HG03039 (cell line): ENCODE data around the gene NONO.
"Not testable (repeated sequence)": the region's sequence is repeated elsewhere in the genome, so short reads cannot be mapped to it uniquely, and the experiment has no call there.

Experiments
- ATAC-seq: cut with Tn5 transposase; IDR thresholded peaks from one replicate; pipeline ENCODE4 v1.9.1; 2021; ENCODE audit warnings: mild to moderate bottlenecking, moderate library complexity; ENCODE audit not compliant: unreplicated experiment

NONO gene, protein sequence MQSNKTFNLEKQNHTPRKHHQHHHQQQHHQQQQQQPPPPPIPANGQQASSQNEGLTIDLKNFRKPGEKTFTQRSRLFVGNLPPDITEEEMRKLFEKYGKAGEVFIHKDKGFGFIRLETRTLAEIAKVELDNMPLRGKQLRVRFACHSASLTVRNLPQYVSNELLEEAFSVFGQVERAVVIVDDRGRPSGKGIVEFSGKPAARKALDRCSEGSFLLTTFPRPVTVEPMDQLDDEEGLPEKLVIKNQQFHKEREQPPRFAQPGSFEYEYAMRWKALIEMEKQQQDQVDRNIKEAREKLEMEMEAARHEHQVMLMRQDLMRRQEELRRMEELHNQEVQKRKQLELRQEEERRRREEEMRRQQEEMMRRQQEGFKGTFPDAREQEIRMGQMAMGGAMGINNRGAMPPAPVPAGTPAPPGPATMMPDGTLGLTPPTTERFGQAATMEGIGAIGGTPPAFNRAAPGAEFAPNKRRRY

DNA sequence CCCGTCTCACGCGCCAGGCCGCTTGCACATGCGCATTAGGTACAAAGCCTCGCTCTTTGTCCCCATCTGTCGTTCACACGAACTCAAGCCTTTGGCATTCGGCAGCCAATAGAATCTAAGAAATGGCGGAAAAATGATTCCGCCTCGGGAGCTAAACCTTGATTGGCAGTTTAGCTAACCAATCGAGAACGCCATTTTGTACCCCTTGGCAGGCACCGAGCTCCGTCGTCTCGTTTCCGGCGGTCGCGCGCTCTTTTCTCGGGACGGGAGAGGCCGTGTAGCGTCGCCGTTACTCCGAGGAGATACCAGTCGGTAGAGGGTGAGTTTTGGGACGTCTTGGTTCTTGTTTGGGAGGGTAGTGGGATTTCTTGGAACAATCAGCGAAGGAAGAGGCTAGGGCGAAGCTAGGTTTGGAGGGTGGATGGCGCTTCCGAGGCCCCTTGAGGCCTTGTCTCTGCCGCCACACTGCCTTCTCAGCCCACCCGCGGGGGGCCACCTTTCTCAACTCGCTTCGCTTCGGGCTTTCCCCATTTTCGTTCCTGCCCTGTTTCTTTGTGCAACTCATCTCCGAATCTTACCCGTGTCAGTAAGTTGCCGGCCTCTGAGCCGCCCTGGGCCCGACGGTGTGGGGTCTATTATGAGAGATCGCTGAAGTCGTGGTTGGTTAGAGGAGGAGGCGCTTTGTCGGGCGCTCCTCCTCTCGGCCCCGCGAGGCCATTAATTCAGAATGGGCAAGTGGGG is at the start of gene NONO:
TSS of gene NONO (plus strand) at position 233 of the 741 bp plus-strand sequence. CDS start 7,003 bp downstream, outside the sequence.
- peak; percentile 75 for ATAC-seq

DNA sequence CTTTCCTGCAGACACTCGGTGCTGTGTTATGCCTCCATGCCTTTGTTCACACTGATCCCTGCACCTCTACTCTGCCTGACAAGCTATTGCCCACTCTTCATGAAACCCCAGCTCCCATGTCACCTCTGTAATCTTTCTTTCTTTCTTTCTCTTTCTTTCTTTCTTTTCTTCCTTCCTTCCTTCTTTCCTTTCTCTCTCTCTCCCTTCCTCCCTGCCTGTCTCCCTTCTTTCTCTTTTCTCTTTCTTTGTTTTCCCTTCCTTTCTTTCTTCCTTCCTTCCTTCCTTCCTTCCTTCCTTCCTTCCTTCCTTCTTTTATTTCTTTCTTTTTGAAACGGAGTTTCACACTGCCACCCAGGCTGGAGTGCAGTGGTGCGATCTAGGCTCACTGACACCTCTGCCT is 48.0 kb upstream of the NONO start:
- no peak for ATAC-seq

DNA sequence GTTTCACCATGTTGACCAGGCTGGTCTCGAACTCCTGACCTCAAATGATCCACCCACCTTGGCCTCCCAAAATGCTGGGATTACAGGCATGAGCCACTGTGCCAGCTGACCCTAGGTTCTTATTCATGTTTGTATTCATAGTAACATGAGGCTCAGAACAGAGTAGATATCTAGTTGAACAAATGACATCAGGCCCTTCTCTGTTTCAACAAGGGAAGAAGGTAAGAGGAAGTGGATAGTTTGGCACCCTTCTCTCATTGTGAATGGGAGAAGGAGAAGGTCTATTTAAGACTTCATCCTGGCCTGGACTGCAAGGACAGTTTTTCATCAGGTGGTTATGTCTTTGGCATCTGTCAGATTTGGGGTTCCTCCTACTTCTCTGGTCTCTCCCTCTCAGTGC is 46.6 kb upstream of the NONO start:
- no peak for ATAC-seq

DNA sequence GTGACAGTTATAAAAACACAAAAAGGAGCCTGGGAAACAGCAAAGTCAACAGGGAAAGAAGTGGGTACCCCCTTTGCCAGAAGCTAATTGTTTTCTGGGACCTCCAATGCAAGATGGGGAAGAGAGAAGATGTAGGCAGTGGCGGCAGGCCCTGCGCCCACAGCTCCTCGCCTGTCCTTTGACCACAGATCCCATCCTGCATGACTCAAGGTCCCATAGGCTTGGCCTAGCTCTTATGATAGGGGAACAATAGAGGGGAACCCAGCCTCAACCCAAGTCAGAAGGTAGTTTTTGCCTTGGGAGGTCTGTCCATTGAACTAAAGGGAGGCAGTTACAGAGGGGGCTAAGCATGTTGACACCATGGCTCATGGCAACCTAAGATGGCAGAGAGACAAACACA is 43.7 kb upstream of the NONO start:
- no peak for ATAC-seq

DNA sequence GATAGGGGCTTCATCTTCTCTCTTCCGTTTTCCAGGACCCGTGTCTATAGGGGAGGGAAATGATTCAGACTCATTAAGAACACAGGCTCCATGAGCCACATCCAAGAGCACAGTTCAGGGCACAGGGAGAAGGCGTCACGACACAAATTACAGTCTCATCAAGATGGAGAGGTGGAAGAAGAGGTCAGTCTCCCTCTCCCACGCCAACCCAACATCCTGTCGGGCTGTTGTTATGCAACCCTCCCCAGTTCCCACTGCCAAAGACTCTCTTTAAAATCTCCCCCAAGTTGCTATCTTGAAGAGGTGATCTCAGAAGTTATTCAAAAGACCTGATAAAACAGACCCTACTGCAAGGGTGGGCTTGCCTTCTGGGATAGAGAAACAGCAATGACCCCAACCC is 42.1 kb upstream of the NONO start:
- no peak for ATAC-seq

DNA sequence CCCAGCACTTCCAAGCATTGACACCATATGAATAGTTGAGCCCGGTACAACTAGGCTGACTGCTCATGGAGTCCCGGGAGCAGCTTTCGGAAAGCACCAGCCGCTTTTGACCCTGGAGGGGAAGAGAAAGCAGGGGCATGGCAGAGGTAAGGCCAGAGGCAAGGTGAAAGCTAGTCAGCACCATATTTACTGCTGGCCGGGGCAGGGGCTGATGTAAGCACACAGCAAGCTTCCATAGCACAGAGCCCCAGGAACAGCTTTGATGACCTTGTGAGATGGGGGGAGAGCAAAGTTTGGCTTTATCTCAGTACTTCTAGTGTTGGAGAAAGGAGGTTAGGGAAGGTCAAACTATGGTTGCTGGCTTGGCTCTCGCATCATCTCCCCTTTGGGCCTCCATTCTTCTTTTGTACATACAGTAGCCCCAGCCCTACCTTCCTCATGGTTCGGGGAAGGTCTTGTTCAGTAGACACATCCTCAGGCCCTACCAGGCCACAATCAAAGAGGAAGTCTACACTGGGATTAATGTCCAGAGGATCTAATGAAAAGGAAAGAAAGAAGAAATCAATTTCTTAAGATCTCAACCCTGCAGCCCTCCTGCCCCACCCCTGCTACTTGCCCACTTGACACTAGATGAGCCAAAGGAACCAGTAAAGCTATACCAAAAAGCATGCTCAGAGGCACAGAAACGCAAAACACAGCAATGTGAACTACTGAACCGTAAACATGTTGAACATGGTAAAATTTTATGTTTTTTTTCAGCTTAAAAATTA is 38.9 kb upstream of the NONO start:
- no peak for ATAC-seq

DNA sequence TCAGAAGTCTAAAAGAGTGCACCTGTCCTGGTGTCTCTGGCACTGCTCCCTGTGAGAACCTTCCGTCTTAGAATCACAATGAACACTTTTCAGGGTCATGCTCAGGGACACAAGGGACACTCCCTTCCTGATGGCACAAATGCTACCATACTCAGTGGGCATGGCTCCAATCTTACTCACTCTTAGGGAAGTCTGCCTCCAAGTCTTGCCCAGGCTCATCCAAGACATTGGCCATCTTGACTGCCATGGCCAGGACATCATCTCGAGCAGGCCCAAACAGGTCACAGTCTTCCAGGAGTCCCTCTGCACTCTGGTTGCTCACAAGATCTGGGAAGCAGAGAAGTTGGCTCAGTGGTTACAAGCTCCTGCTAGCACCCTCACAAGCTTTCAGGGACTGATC is 38.3 kb upstream of the NONO start:
- no peak for ATAC-seq

DNA sequence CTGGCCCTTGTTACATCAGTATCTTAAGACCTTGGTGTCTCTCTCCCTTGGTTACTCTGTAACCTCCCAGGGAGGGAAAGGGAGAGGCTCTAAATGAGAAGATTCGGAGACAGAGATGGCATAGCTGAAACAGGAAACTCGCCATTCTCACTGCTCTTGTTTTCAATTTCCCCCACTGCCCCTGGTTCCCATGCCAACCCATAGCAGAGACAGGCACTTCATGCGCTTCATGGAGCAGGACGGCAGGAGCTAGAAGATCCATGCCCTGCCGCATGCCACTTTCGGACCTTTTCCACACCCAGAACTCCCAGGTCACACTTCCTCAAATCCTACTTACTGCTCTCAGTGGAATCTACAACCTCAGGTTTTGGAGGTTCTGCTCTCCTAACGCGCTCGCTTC is 32.6 kb upstream of the NONO start:
- no peak for ATAC-seq

DNA sequence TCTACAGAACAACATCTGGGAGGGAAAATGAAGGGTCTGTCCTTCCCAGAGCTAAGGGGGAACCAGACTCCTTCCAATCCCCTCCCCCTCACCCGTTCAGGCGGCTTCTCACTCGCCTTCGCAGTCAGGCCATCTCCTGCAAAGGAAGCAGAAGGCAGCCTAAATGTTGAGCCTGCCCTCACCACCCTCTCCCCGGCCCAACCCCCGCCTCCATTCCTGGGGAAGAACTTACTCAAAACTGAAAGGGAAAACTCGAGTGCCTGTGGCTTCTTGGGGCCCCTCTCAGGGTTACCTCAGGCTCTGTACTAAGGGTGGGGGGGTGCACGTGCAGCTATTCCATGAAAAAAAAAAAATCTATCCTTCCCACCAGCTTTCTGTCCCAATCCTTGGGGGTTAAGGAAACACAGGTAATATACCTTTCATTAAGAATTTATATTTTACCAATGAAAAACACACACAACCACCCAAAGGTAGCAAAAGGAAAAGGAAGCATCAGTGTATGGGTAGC is 31.9 kb upstream of the NONO start:
- ATAC-seq, result no peak

DNA sequence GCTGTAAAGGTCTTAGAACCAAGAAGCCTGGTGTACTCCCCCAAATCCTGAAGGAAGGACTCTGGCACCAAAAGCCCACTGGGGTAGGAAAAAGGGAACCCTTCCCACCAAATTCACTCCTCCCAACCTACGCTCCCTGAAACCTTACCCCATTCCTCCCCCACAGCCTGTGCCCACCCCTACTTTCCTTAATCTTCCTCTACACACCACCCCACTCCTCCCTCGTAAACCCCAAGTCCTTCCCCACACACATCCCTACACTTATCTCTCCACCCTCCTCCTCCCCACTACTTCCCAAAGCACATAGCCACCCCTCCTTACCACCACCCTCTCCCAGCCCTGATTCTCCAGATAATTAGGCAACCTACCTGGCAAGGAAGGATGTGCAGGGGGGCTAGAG is 31.2 kb upstream of the NONO start:
- ATAC-seq, result no peak

DNA sequence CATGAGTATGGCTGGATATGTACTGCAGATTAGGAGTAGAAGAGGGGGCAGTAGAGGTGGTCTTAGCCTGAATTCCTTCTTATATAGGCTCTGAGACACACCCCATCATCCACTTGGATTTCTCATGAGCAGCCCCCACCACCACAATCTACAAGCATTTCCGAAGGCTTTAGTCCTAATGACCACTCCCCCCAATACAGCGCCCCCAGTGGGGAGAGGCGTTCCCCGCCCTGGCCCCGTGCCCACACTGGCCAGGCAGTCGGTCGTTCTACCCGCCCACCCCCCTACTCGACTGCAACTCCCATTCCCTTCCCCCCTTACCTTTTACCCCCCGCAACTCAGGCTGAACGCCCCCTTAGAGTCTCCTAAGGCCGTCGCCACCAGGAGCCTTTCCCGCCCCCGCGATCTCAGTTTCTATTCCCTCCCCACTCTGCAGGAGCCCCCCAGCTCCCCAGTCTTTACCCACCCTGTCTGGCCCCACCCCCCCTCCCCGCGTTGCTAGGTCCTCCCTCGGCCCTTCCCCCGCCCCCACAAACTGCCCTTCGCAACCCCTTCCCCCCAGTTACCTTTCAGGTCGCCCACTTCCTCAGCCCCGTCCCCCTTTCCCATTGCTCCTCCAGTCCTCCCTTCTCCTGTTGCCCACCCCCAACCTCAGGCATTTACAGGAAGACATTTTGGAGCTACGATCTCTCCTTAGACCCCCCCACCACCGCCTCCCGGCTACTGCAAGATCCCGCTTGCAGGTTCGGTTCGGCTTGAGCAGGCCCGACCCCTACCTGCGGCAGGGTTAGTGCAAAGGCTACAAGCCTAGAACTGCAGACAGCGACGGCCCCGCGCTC is 30.0 kb upstream of the NONO start:
- ATAC-seq, result no peak

DNA sequence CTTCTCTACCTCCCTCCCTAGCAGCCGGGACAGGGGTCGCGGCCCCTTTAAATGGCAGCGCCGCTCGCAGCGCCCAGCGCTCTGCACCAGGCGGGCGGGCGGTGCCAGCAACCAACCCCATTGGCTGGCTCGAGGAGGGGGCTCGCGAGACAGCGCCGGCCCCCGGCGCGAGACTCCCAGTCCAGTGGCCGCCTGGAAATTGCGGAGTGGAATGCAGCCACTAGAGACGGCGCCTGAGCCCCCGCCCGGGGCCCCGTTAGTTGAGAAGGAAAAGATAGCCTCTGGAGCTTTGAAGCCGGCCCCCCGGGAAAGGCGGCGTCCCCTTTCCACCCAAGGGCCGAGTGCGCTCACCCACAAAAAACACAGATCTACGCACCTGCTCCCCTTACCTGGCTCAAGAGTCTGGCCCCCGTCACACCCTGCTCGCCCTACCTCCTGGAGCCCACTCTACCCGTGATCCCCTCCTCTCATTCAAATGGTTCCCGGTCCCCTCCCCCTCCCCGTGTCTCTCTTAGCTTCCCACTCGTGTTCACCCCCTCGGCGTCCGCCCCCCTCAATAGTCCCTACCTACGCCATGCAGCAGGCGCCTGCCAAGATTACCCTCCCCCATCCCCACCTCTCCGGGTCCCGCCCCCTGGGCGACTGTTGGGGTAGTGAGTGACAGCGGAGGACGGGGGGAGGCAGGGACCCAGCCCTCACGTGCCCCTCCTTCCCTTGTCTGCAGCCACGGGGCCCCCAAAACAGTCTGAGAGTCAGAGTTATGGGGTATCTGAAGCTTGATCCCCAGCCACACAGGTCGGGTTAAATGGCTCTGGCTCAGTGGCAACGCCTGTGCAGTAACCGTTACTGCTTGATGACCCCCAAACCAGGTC is 29.1 kb upstream of the NONO start, which contains the start of gene ZMYM3:
TSS of gene ZMYM3 (minus strand) at position 49 of the 872 bp plus-strand sequence. CDS start 885 bp downstream, outside the sequence.
- ATAC-seq, result peak; percentile 84

DNA sequence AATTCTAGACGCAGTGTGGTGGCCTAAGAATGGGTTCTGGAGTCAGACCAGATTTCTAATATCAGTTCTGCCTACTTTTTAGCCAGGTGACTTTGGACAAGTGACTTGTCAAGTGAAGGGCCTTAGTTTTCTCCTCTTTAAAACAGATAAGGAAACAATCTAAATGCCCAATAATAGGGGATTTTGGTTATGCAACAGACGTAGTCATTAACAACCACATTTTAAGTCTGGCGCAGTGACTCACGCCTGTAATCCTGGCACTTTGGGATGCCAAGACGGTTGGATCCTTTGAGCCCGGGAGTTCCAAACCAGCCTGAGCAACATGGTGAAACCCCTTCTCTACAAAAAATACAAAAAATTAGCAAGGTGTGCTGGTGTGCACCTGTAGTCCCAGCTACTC is 27.4 kb upstream of the NONO start:
- ATAC-seq, result no peak

DNA sequence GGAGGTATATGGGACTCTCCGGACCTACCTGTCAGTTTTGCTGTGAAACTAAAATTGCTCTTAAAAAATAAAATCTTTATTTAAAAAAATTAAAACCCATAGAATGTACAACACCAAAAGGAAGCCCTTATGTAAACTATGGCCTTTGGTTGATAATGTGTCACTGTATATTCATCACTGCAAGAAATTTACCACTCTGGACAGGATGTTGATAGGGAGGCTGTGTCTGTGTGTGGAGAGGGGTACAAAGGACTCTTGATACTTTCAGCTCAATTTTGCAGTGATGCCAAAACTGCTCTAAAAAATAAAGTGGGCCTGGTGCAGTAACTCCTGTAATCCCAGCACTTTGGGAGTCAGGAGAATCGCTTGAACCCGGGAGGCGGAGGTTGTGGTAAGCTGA is 26.6 kb upstream of the NONO start:
- no peak for ATAC-seq

DNA sequence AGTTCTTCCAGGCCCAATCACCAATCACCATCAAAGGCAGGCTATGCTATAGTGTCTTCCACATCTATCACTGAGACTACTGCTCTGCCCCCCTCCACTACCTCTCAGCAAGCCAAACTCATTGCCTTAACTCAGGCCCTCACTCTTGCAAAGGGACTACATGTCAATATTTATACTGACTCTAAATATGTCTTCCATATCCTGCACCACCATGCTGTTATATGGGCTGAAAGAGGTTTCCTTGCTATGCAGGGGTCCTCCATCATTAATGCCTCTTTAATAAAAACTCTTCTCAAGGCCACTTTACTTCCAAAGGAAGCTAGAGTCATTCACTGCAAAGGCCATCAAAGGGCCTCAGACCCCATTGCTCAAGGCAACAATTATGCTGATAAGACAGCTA is 14.8 kb upstream of the NONO start:
- ATAC-seq, result not testable (repeated sequence)

DNA sequence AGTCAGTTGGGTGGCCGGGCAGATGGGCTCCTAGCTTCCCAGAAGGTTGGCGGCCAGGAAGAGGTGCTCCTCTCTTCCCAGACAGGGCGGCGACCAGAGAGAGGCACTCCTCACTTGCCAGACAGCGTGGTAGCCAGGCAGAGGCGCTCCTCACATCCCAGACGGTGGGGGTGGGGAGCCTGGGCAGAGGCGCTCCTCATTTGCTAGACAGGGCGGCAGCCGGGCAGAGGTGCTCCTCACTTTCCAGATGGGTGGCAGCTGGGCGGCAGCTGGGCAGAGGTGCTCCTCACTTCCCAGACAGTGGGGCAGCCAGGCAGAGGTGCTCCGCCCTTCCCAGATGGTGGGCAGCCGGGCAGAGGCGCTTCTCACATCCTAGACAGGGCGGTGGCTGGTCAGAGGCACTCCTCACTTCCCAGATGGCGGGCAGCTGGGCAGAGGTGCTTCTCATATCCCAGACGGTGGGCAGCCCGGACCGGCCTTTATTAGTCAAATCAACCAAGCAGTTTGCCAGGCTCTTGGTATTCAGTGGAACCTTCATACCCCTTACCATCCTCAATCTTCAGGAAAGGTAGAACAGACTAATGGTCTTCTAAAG is 13.5 kb upstream of the NONO start:
- ATAC-seq, result no peak

DNA sequence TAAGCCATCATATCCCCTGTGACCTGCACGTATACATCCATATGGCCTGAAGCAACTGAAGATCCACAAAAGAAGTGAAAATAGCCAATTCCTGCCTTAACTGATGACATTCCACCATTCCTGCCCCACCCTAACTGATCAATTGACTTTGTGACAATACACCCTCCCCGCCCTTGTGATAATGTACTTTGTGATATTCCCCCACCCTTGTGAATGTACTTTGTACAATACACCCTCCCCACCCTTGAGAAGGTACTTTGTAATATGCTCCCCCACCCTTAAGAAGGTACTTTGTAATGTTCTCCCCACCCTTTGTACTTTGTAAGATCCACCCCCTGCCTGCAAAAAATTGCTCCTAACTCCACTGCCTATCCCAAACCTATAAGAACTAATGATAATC is 11.1 kb upstream of the NONO start:
- not testable (repeated sequence) for ATAC-seq

DNA sequence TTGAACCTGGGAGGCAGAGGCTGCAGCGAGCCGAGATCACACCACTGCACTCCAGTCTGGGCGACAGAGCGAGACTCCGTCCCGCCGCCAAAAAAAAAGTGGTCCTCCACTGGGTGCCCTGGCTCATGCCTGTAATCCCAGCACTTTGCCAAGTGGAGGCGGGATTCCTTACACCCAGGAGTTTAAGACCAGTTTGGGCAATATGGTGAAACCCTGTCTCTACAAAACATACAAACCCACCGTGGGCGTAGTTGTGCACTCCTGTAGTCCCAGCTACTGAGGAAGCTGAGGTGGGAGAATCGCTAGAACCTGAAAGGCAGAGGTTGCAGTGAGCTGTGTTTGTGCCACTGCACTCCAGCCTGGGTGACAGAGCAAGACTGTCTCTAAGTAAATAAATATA is 2.1 kb upstream of the NONO start:
- ATAC-seq, result not testable (repeated sequence)
